Ascending aorta (tissue), 2 donors: ENCODE measurements around the gene AHSA1. TPM values are rescaled to one million over a fixed set of nuclear protein-coding genes. Genes with fewer than 3 reads are reported as not detected.

Source experiments
- DNase-seq, 2 donors: peaks; one replicate each; pipeline ENCODE4 v3.0.0-alpha.2; 2019; ENCODE audit warnings: low spot score in 2 of 2
- H3K27ac ChIP-seq, 2 donors: fragments of 200-600 bp; sonication (generic); one replicate each; pipeline ENCODE4 v1.5.1; 2016 to 2017; ENCODE audit warnings: mild to moderate bottlenecking in 1 of 2
- H3K27me3 ChIP-seq: fragments of 200-600 bp; sonication (generic); one replicate; pipeline ENCODE4 v1.5.1; 2017
- H3K36me3 ChIP-seq, 2 donors: fragments of 200-600 bp; sonication (generic); one replicate each; pipeline ENCODE4 v1.5.1; 2016
- H3K4me1 ChIP-seq, 2 donors: fragments of 200-600 bp; sonication (generic); one replicate each; pipeline ENCODE4 v1.5.1; 2016 to 2017; ENCODE audit warnings: mild to moderate bottlenecking in 1 of 2
- H3K4me3 ChIP-seq, 2 donors: fragments of 200-600 bp; sonication (generic); one replicate each; pipeline ENCODE4 v1.5.1; 2016 to 2017; ENCODE audit warnings: mild to moderate bottlenecking in 1 of 2
- H3K9me3 ChIP-seq, 2 donors: fragments of 200-600 bp; sonication (generic); one replicate each; pipeline ENCODE4 v1.5.1; 2016
- CTCF ChIP-seq, 3 experiments: fragments of 200-600 bp in 2 of 3; fragments of 450-650 bp in 1 of 3; sonication (generic) in 2 of 3; IDR thresholded peaks; one replicate each; pipeline ENCODE4 v1.5.1; 2016 to 2019; ENCODE audit warnings: antibody characterized with exemption in 3 of 3, mild to moderate bottlenecking in 1 of 3, moderate library complexity in 1 of 3
- intact Hi-C: fragments of 100-400 bp; cut with DNase I; formaldehyde crosslinking; loops from one replicate; pipeline ENCODE4 v1.15.1; 2023
- total RNA-seq: library from RNA; depleted of rRNA; stranded (reverse); fragments of >200 nt; gene quantifications from one replicate; pipeline ENCODE4 v1.1.0, GENCODE V29; 2016

Gene AHSA1
- total RNA-seq, 1 donor from 2014 or later = 123 TPM

GRCh38 chr14:77511486-77512162 lies 53.7 kb downstream of the AHSA1 start:
- no peaks in the 10 kb centered on the region for H3K9me3 ChIP-seq
- peaks cover 16 to 57% of the 10 kb centered on the region in 2 donors for H3K36me3 ChIP-seq
- no peak overlapping the region for H3K27ac ChIP-seq
- TF ChIP-seq CTCF (IDR thresholded peaks at IDR 0.05) = no peak
- no peaks in the 10 kb centered on the region for H3K27me3 ChIP-seq
- intact Hi-C loops = no loop called here
- H3K4me1 ChIP-seq = no peaks in the 10 kb centered on the region
- H3K4me3 ChIP-seq = no peak overlapping the region
- DNase-seq = no peak

GRCh38 chr14:77516126-77516525 lies 58.2 kb downstream of the AHSA1 start:
- no peaks in the 10 kb centered on the region for H3K4me1 ChIP-seq
- H3K27ac ChIP-seq = no peak overlapping the region
- DNase-seq = no peak
- no peaks in the 10 kb centered on the region for H3K9me3 ChIP-seq
- H3K36me3 ChIP-seq = peaks cover 25 to 77% of the 10 kb centered on the region in 2 donors
- intact Hi-C loops = no loop called here
- no peak overlapping the region for H3K4me3 ChIP-seq
- no peak for TF ChIP-seq CTCF (IDR thresholded peaks at IDR 0.05)
- H3K27me3 ChIP-seq = no peaks in the 10 kb centered on the region

Other genes starting within 250 kb of the AHSA1 start
- not detected for gene NGB, start 186.9 kb upstream of the AHSA1 start, total RNA-seq
- 28.4 TPM for gene POMT2, start 137.2 kb upstream of the AHSA1 start, total RNA-seq
- 22.6 TPM for gene GSTZ1, start 137.1 kb upstream of the AHSA1 start, total RNA-seq
- 3.7 TPM for gene TMED8, start 81.0 kb upstream of the AHSA1 start, total RNA-seq
- not detected for gene SAMD15, start 80.7 kb upstream of the AHSA1 start, total RNA-seq
- not detected for gene NOXRED1, start 34.6 kb upstream of the AHSA1 start, total RNA-seq
- 2.8 TPM for gene VIPAS39, start 492 bp upstream of the AHSA1 start, total RNA-seq
- not detected for gene ISM2, start 40.7 kb downstream of the AHSA1 start, total RNA-seq
- 25.7 TPM for gene SPTLC2, start 158.5 kb downstream of the AHSA1 start, total RNA-seq
- 14.5 TPM for gene ALKBH1, start 249.9 kb downstream of the AHSA1 start, total RNA-seq